ENCODE data around the gene NPFFR2. TPM values are rescaled to one million over a fixed set of nuclear protein-coding genes. Genes with fewer than 3 reads are reported as not detected.

The NPFFR2 gene
- polyA plus RNA-seq, 3 donors, result not detected

- DNase-seq, result no peak
- 100% methylated on average over 1 of the region's 2 CpGs for WGBS (ENCODE audit: insufficient coverage)
- no peak overlapping the region for H3K4me2 ChIP-seq (replicated peaks; ENCODE audit: extremely low read depth, low read length, poor library complexity, severe bottlenecking)
- intact Hi-C loops (cut with micrococcal nuclease), result no loop called here
- no peak overlapping the region for H3K9ac ChIP-seq (ENCODE audit: insufficient read depth, low read length, poor library complexity, severe bottlenecking)
- Mint-ChIP-seq H3K27ac (no peak overlapping the region), H3K36me3 (no peaks in the 10 kb centered on the region), H3K9me3 (peaks cover 0 to 2% (median 0%) of the 10 kb centered on the region in 7 donors), H3K27me3 (ENCODE audit: low read depth in 3 of 3) (no peaks in the 10 kb centered on the region), H3K4me3 (no peak overlapping the region), H3K4me1 (no peaks in the 10 kb centered on the region)
- no peaks in the 10 kb centered on the region for H3K27me3 ChIP-seq (ENCODE audit: control insufficient read depth in 2 of 2, insufficient read depth in 2 of 2, low read length in 2 of 2)
- no peaks in the 10 kb centered on the region for H3K4me1 ChIP-seq (ENCODE audit: control insufficient read depth in 1 of 2, insufficient read depth in 2 of 2, low read length in 2 of 2)
- H4K20me1 ChIP-seq (ENCODE audit: insufficient read depth, low read length), result no peaks in the 10 kb centered on the region
- H3K79me2 ChIP-seq (ENCODE audit: insufficient read depth, low read length), result no peaks in the 10 kb centered on the region
- H3K9me3 ChIP-seq (replicated peaks in 1 of 2; ENCODE audit: control insufficient read depth in 1 of 2, insufficient read depth in 1 of 2, low read length in 2 of 2), result no peaks in the 10 kb centered on the region
- no peak overlapping the region for H3K4me3 ChIP-seq (replicated peaks in 1 of 3; ENCODE audit: low read depth in 2 of 3, low read length in 3 of 3)
- TF ChIP-seq CTCF (IDR thresholded peaks at IDR 0.05), result no peak
- no peak overlapping the region for H2AFZ ChIP-seq (ENCODE audit: insufficient read depth, low read depth, low read length, poor library complexity, severe bottlenecking)
- no peaks in the 10 kb centered on the region for H3K36me3 ChIP-seq (replicated peaks in 1 of 2; ENCODE audit: control insufficient read depth in 1 of 2, insufficient read depth in 2 of 2, low read length in 2 of 2)
- no peak overlapping the region for H3K27ac ChIP-seq (ENCODE audit: low read depth in 1 of 2, low read length in 2 of 2)
Measured at GRCh38 chr4:72109364-72109763, 77.6 kb downstream of the NPFFR2 start.

GRCh38 chr4:72109959-72110497, 78.2 kb downstream of the NPFFR2 start:
- Histone ChIP-seq H3K27me3 (ENCODE audit: control insufficient read depth in 2 of 2, insufficient read depth in 2 of 2, low read length in 2 of 2) (no peaks in the 10 kb centered on the region), H3K4me1 (ENCODE audit: control insufficient read depth in 1 of 2, insufficient read depth in 2 of 2, low read length in 2 of 2) (no peaks in the 10 kb centered on the region), H2AFZ (ENCODE audit: insufficient read depth, low read depth, low read length, poor library complexity, severe bottlenecking) (no peak overlapping the region), H3K9ac (ENCODE audit: insufficient read depth, low read length, poor library complexity, severe bottlenecking) (no peak overlapping the region), H3K9me3 (replicated peaks in 1 of 2; ENCODE audit: control insufficient read depth in 1 of 2, insufficient read depth in 1 of 2, low read length in 2 of 2) (no peaks in the 10 kb centered on the region), H3K4me2 (replicated peaks; ENCODE audit: extremely low read depth, low read length, poor library complexity, severe bottlenecking) (no peak overlapping the region), H3K4me3 (replicated peaks in 1 of 3; ENCODE audit: low read depth in 2 of 3, low read length in 3 of 3) (no peak overlapping the region), H4K20me1 (ENCODE audit: insufficient read depth, low read length) (no peaks in the 10 kb centered on the region), H3K36me3 (replicated peaks in 1 of 2; ENCODE audit: control insufficient read depth in 1 of 2, insufficient read depth in 2 of 2, low read length in 2 of 2) (no peaks in the 10 kb centered on the region), H3K79me2 (ENCODE audit: insufficient read depth, low read length) (no peaks in the 10 kb centered on the region), H3K27ac (ENCODE audit: low read depth in 1 of 2, low read length in 2 of 2) (no peak overlapping the region)
- H3K27me3 Mint-ChIP-seq (ENCODE audit: low read depth in 3 of 3), result no peaks in the 10 kb centered on the region
- H3K36me3 Mint-ChIP-seq, result no peaks in the 10 kb centered on the region
- peaks cover 0 to 2% (median 0%) of the 10 kb centered on the region in 7 donors for H3K9me3 Mint-ChIP-seq
- no peak overlapping the region for H3K27ac Mint-ChIP-seq
- TF ChIP-seq CTCF (IDR thresholded peaks at IDR 0.05), result no peak
- H3K4me1 Mint-ChIP-seq, result no peaks in the 10 kb centered on the region
- no peak for DNase-seq
- H3K4me3 Mint-ChIP-seq, result no peak overlapping the region
- intact Hi-C loops (cut with micrococcal nuclease), result no loop called here
- WGBS (ENCODE audit: insufficient coverage), result no CpG with 5 or more reads among the region's 2 CpGs

Measured in CD14-positive monocyte (primary cell).